Transverse colon (tissue), 3 donors: ENCODE results near the gene PRSS48.
"Not testable (repeated sequence)": the region's sequence is repeated elsewhere in the genome, so short reads cannot be mapped to it uniquely, and the experiment has no call there.

Experiments used
- POLR2A ChIP-seq: fragments of 450-650 bp; IDR thresholded peaks from one replicate; pipeline ENCODE4 v1.6.1; 2016; ENCODE audit warnings: antibody characterized with exemption, mild to moderate bottlenecking, moderate library complexity
- TF ChIP-seq, protein P1 (sequence below), 5 experiments: fragments of 200-600 bp in 3 of 5; fragments of 450-650 bp in 2 of 5; sonication (generic) in 3 of 5; IDR thresholded peaks; 1 replicate in 2 of 5; 2 replicates in 3 of 5; pipeline ENCODE4 v1.5.1; 2016 to 2017; ENCODE audit warnings: antibody characterized with exemption in 5 of 5, inconsistent platforms in 3 of 5, mild to moderate bottlenecking in 2 of 5, moderate library complexity in 1 of 5

DNA sequence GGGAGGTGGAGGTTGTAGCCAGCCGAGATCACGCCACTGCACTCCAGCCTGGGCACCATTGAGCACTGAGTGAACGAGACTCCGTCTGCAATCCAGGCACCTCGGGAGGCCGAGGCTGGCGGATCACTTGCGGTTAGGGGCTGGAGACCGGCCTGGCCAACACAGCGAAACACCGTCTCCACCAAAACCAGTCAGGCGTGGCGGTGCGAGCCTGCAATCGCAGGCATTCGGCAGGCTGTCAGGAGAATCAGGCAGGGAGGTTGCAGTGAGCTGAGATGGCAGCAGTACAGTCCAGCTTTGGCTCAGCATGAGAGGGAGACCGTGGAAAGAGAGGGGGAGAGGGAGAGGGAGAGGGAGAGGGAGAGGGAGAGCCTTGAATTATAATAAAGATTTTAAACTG, 21.3 kb upstream of the PRSS48 start:
- TF ChIP-seq POLR2A: not testable (repeated sequence)
- TF ChIP-seq, protein P1, sequence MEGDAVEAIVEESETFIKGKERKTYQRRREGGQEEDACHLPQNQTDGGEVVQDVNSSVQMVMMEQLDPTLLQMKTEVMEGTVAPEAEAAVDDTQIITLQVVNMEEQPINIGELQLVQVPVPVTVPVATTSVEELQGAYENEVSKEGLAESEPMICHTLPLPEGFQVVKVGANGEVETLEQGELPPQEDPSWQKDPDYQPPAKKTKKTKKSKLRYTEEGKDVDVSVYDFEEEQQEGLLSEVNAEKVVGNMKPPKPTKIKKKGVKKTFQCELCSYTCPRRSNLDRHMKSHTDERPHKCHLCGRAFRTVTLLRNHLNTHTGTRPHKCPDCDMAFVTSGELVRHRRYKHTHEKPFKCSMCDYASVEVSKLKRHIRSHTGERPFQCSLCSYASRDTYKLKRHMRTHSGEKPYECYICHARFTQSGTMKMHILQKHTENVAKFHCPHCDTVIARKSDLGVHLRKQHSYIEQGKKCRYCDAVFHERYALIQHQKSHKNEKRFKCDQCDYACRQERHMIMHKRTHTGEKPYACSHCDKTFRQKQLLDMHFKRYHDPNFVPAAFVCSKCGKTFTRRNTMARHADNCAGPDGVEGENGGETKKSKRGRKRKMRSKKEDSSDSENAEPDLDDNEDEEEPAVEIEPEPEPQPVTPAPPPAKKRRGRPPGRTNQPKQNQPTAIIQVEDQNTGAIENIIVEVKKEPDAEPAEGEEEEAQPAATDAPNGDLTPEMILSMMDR (IDR thresholded peaks at IDR 0.05): not testable (repeated sequence)
